WTC11 (cell line): ENCODE data around the gene KMT2A. TPM values are rescaled to one million over a fixed set of nuclear protein-coding genes. Genes with fewer than 3 reads are reported as not detected.

Experiments
- ATAC-seq: fragments of 200-7000 bp; cut with Tn5 transposase; 2 replicates; pipeline ENCODE4 v1.10.0; 2021; ENCODE audit warnings: mild to moderate bottlenecking, moderate library complexity
- CTCF ChIA-PET: fragments of 300-600 bp; sonication (Branson Sonifier 250); formaldehyde crosslinking; loops from one replicate; lab custom pipeline; 2021; ENCODE audit warnings: antibody characterized with exemption; lab: Charles Lee
- POLR2A ChIA-PET: fragments of 350-600 bp; sonication (Branson Sonifier 250); formaldehyde crosslinking; loops from one replicate; lab custom pipeline; 2021; ENCODE audit warnings: antibody characterized with exemption; lab: Charles Lee
- DNase-seq: peaks from one replicate; pipeline ENCODE4 v3.0.0; 2021; ENCODE audit warnings: low spot score
- H3K27ac Mint-ChIP-seq: 2 replicates; pipeline ENCODE4 v1.8.0; 2021; ENCODE audit warnings: mixed read lengths
- H3K27me3 Mint-ChIP-seq: 2 replicates; pipeline ENCODE4 v1.8.0; 2021; ENCODE audit warnings: low read depth, mild to moderate bottlenecking, moderate library complexity, mixed read lengths
- H3K36me3 Mint-ChIP-seq: 2 replicates; pipeline ENCODE4 v1.8.0; 2021; ENCODE audit warnings: mixed read lengths
- H3K4me1 Mint-ChIP-seq: 2 replicates; pipeline ENCODE4 v1.8.0; 2022; ENCODE audit warnings: mixed read lengths
- H3K4me3 Mint-ChIP-seq: 2 replicates; pipeline ENCODE4 v1.8.0; 2021; ENCODE audit warnings: mild to moderate bottlenecking, moderate library complexity, mixed read lengths
- H3K9me3 Mint-ChIP-seq: 2 replicates; pipeline ENCODE4 v1.8.0; 2021; ENCODE audit warnings: mixed read lengths
- CBFB ChIP-seq: sonication (generic); formaldehyde crosslinking; IDR thresholded peaks from 2 replicates; pipeline ENCODE4 v1.8.1; 2022; ENCODE audit warnings: mild to moderate bottlenecking, low read depth, missing genetic modification reagents
- CREM ChIP-seq: sonication (generic); formaldehyde crosslinking; IDR thresholded peaks from 2 replicates; pipeline ENCODE4 v1.8.1; 2022; ENCODE audit warnings: mild to moderate bottlenecking, missing genetic modification reagents, moderate library complexity
- ETV6 ChIP-seq: sonication (generic); formaldehyde crosslinking; IDR thresholded peaks from 2 replicates; pipeline ENCODE4 v1.8.1; 2022; ENCODE audit warnings: mild to moderate bottlenecking, missing genetic modification reagents
- FOXK1 ChIP-seq: sonication (generic); formaldehyde crosslinking; IDR thresholded peaks from 2 replicates; pipeline ENCODE4 v1.8.0; 2022; ENCODE audit warnings: mild to moderate bottlenecking, moderate library complexity, missing genetic modification reagents
- KAT7 ChIP-seq: sonication (generic); formaldehyde crosslinking; IDR thresholded peaks from 2 replicates; pipeline ENCODE4 v1.8.1; 2023; ENCODE audit warnings: missing genetic modification reagents, mild to moderate bottlenecking, borderline replicate concordance
- NFE2L1 ChIP-seq: sonication (generic); formaldehyde crosslinking; IDR thresholded peaks from 2 replicates; pipeline ENCODE4 v1.8.1; 2023; ENCODE audit warnings: missing genetic modification reagents
- RELA ChIP-seq: sonication (generic); formaldehyde crosslinking; IDR thresholded peaks from 2 replicates; pipeline ENCODE4 v1.8.1; 2022; ENCODE audit warnings: missing genetic modification reagents, mild to moderate bottlenecking, borderline replicate concordance
- SMAD3 ChIP-seq: sonication (generic); formaldehyde crosslinking; IDR thresholded peaks from 2 replicates; pipeline ENCODE4 v1.8.0; 2022; ENCODE audit warnings: missing genetic modification reagents, mild to moderate bottlenecking, borderline replicate concordance
- SMAD4 ChIP-seq: sonication (generic); formaldehyde crosslinking; IDR thresholded peaks from 2 replicates; pipeline ENCODE4 v1.8.0; 2022; ENCODE audit warnings: mild to moderate bottlenecking, missing genetic modification reagents
- SP1 ChIP-seq: sonication (generic); formaldehyde crosslinking; conservative IDR thresholded peaks from 2 replicates; pipeline ENCODE4 v1.8.1; 2022; ENCODE audit warnings: missing genetic modification reagents
- ZNF671 ChIP-seq: fragments of 250-450 bp; sonication (Bioruptor Pico); IDR thresholded peaks from 2 replicates; pipeline ENCODE4 v1.8.0; 2021; ENCODE audit warnings: mild to moderate bottlenecking
- total RNA-seq: library from RNA; stranded (reverse); gene quantifications from 3 replicates; pipeline ENCODE4 v1.2.3, GENCODE V29; 2021
- TF ChIP-seq, protein P1 (sequence below): sonication (generic); formaldehyde crosslinking; IDR thresholded peaks from 2 replicates; pipeline ENCODE4 v1.8.0; 2023; ENCODE audit warnings: missing genetic modification reagents, mild to moderate bottlenecking, borderline replicate concordance
- TF ChIP-seq, protein P2 (sequence below): sonication (generic); formaldehyde crosslinking; IDR thresholded peaks from 2 replicates; pipeline ENCODE4 v1.8.0; 2023; ENCODE audit warnings: missing genetic modification reagents
- TF ChIP-seq, protein P3 (sequence below): sonication (generic); formaldehyde crosslinking; conservative IDR thresholded peaks from 2 replicates; pipeline ENCODE4 v1.8.1; 2023; ENCODE audit warnings: mild to moderate bottlenecking, low read depth, missing genetic modification reagents, moderate library complexity
- TF ChIP-seq, protein P4 (sequence below): fragments of 250-450 bp; sonication (Bioruptor Pico); IDR thresholded peaks from 2 replicates; pipeline ENCODE4 v2.1.2; 2022; ENCODE audit warnings: mild to moderate bottlenecking, moderate library complexity
- TF ChIP-seq, protein P5 (sequence below): fragments of 200-600 bp; IDR thresholded peaks from 2 replicates; pipeline ENCODE4 v1.8.0; 2022; ENCODE audit warnings: antibody characterized with exemption
- TF ChIP-seq, protein P6 (sequence below): sonication (generic); formaldehyde crosslinking; IDR thresholded peaks from 2 replicates; pipeline ENCODE4 v1.8.1; 2022; ENCODE audit warnings: mild to moderate bottlenecking, moderate library complexity, missing genetic modification reagents
- TF ChIP-seq, protein P7 (sequence below): sonication (generic); formaldehyde crosslinking; IDR thresholded peaks from 2 replicates; pipeline ENCODE4 v1.8.1; 2022; ENCODE audit warnings: missing genetic modification reagents, borderline replicate concordance

The KMT2A gene
- total RNA-seq, 1 experiment from 2014 or later, result 59.1 TPM

DNA sequence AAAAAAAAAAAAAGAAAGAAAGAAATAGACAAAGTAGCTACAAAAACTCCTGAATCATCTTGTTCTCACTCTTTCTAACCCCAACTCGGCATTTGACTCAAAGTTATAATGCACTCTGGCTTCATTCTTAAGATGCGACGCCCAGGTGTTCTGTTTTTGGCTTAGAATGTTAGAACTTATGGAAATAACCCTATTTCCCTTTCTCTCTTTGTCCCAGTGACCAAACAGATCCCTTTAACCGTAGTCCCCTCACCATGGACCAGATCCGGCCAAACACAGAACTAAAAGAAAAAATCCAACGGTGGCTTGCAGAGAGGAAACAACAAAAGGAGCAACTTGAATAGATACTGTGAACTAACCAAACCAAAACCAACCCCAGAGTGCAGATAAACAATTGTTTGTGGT is 40.2 kb upstream of the KMT2A start (continued):
- TF ChIP-seq, protein P1, sequence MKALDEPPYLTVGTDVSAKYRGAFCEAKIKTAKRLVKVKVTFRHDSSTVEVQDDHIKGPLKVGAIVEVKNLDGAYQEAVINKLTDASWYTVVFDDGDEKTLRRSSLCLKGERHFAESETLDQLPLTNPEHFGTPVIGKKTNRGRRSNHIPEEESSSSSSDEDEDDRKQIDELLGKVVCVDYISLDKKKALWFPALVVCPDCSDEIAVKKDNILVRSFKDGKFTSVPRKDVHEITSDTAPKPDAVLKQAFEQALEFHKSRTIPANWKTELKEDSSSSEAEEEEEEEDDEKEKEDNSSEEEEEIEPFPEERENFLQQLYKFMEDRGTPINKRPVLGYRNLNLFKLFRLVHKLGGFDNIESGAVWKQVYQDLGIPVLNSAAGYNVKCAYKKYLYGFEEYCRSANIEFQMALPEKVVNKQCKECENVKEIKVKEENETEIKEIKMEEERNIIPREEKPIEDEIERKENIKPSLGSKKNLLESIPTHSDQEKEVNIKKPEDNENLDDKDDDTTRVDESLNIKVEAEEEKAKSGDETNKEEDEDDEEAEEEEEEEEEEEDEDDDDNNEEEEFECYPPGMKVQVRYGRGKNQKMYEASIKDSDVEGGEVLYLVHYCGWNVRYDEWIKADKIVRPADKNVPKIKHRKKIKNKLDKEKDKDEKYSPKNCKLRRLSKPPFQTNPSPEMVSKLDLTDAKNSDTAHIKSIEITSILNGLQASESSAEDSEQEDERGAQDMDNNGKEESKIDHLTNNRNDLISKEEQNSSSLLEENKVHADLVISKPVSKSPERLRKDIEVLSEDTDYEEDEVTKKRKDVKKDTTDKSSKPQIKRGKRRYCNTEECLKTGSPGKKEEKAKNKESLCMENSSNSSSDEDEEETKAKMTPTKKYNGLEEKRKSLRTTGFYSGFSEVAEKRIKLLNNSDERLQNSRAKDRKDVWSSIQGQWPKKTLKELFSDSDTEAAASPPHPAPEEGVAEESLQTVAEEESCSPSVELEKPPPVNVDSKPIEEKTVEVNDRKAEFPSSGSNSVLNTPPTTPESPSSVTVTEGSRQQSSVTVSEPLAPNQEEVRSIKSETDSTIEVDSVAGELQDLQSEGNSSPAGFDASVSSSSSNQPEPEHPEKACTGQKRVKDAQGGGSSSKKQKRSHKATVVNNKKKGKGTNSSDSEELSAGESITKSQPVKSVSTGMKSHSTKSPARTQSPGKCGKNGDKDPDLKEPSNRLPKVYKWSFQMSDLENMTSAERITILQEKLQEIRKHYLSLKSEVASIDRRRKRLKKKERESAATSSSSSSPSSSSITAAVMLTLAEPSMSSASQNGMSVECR, result no peak
- TF ChIP-seq CBFB, result no peak
- no peak for TF ChIP-seq NFE2L1 (CRISPR knock-in tag)

DNA sequence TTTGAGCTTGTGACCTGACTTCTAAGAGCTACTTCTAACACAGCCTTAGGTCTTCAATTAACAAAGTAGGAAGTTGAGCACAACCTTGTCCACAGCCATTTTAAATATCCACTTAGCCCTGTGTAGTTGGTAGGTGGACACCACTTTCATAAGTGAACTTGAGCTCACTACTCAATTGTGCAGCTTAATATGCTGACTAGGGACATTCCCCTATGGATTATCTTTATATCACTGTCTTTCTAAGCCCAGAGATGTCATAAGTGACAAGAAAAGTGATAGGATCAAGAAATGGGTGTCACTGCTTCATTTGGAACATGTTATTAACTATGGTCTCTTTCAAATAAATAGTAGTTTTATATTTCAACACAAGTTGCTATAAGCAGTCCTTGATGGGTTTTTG is 38.8 kb upstream of the KMT2A start:
- Mint-ChIP-seq H3K36me3 (peaks cover 21% of the 10 kb centered on the region), H3K27me3 (no peaks in the 10 kb centered on the region), H3K4me1 (peaks cover 12% of the 10 kb centered on the region), H3K27ac (no peak overlapping the region), H3K4me3 (no peak overlapping the region), H3K9me3 (no peaks in the 10 kb centered on the region)
- ChIA-PET CTCF (no interaction called here), POLR2A (no interaction called here)
- DNase-seq (no peak), ATAC-seq (no peak)
- TF ChIP-seq SMAD3 (CRISPR knock-in tag) (no peak), KAT7 (CRISPR knock-in tag) (no peak), FOXK1 (CRISPR knock-in tag) (no peak), ETV6 (no peak), ZNF671 (CRISPR knock-in tag) (no peak), CREM (CRISPR knock-in tag) (no peak), SP1 (CRISPR knock-in tag) (no peak), SMAD4 (CRISPR knock-in tag) (no peak), RELA (no peak)
- TF ChIP-seq, protein P2, sequence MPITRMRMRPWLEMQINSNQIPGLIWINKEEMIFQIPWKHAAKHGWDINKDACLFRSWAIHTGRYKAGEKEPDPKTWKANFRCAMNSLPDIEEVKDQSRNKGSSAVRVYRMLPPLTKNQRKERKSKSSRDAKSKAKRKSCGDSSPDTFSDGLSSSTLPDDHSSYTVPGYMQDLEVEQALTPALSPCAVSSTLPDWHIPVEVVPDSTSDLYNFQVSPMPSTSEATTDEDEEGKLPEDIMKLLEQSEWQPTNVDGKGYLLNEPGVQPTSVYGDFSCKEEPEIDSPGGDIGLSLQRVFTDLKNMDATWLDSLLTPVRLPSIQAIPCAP (CRISPR knock-in tag), result no peak
- TF ChIP-seq, protein P3, sequence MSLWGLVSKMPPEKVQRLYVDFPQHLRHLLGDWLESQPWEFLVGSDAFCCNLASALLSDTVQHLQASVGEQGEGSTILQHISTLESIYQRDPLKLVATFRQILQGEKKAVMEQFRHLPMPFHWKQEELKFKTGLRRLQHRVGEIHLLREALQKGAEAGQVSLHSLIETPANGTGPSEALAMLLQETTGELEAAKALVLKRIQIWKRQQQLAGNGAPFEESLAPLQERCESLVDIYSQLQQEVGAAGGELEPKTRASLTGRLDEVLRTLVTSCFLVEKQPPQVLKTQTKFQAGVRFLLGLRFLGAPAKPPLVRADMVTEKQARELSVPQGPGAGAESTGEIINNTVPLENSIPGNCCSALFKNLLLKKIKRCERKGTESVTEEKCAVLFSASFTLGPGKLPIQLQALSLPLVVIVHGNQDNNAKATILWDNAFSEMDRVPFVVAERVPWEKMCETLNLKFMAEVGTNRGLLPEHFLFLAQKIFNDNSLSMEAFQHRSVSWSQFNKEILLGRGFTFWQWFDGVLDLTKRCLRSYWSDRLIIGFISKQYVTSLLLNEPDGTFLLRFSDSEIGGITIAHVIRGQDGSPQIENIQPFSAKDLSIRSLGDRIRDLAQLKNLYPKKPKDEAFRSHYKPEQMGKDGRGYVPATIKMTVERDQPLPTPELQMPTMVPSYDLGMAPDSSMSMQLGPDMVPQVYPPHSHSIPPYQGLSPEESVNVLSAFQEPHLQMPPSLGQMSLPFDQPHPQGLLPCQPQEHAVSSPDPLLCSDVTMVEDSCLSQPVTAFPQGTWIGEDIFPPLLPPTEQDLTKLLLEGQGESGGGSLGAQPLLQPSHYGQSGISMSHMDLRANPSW, result no peak
- TF ChIP-seq, protein P4, sequence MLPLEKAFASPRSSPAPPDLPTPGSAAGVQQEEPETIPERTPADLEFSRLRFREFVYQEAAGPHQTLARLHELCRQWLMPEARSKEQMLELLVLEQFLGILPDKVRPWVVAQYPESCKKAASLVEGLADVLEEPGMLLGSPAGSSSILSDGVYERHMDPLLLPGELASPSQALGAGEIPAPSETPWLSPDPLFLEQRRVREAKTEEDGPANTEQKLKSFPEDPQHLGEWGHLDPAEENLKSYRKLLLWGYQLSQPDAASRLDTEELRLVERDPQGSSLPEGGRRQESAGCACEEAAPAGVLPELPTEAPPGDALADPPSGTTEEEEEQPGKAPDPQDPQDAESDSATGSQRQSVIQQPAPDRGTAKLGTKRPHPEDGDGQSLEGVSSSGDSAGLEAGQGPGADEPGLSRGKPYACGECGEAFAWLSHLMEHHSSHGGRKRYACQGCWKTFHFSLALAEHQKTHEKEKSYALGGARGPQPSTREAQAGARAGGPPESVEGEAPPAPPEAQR (CRISPR knock-in tag), result no peak
- TF ChIP-seq, protein P5, sequence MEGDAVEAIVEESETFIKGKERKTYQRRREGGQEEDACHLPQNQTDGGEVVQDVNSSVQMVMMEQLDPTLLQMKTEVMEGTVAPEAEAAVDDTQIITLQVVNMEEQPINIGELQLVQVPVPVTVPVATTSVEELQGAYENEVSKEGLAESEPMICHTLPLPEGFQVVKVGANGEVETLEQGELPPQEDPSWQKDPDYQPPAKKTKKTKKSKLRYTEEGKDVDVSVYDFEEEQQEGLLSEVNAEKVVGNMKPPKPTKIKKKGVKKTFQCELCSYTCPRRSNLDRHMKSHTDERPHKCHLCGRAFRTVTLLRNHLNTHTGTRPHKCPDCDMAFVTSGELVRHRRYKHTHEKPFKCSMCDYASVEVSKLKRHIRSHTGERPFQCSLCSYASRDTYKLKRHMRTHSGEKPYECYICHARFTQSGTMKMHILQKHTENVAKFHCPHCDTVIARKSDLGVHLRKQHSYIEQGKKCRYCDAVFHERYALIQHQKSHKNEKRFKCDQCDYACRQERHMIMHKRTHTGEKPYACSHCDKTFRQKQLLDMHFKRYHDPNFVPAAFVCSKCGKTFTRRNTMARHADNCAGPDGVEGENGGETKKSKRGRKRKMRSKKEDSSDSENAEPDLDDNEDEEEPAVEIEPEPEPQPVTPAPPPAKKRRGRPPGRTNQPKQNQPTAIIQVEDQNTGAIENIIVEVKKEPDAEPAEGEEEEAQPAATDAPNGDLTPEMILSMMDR, result no peak
- TF ChIP-seq, protein P6, sequence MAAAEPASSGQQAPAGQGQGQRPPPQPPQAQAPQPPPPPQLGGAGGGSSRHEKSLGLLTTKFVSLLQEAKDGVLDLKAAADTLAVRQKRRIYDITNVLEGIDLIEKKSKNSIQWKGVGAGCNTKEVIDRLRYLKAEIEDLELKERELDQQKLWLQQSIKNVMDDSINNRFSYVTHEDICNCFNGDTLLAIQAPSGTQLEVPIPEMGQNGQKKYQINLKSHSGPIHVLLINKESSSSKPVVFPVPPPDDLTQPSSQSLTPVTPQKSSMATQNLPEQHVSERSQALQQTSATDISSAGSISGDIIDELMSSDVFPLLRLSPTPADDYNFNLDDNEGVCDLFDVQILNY (CRISPR knock-in tag), result no peak
- TF ChIP-seq, protein P7, sequence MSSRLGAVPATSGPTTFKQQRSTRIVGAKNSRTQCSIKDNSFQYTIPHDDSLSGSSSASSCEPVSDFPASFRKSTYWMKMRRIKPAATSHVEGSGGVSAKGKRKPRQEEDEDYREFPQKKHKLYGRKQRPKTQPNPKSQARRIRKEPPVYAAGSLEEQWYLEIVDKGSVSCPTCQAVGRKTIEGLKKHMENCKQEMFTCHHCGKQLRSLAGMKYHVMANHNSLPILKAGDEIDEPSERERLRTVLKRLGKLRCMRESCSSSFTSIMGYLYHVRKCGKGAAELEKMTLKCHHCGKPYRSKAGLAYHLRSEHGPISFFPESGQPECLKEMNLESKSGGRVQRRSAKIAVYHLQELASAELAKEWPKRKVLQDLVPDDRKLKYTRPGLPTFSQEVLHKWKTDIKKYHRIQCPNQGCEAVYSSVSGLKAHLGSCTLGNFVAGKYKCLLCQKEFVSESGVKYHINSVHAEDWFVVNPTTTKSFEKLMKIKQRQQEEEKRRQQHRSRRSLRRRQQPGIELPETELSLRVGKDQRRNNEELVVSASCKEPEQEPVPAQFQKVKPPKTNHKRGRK (CRISPR knock-in tag), result no peak
